HG02870 (cell line): Measurements from ENCODE around the gene ZNF26.

Source experiments
- ATAC-seq: cut with Tn5 transposase; IDR thresholded peaks from one replicate; pipeline ENCODE4 v1.9.1; 2021; ENCODE audit warnings: mild to moderate bottlenecking, moderate library complexity; ENCODE audit not compliant: unreplicated experiment

ZNF26 gene

GRCh38 chr12:133058203-133059113 lies 72.3 kb downstream of the ZNF26 start:
- no peak for ATAC-seq

- ATAC-seq = no peak
Observed at GRCh38 chr12:133061954-133062353, 75.8 kb downstream of the ZNF26 start.

GRCh38 chr12:133063556-133063955 lies 77.4 kb downstream of the ZNF26 start:
- ATAC-seq = no peak

GRCh38 chr12:133073836-133074235 lies 87.7 kb downstream of the ZNF26 start:
- ATAC-seq = no peak
